HG03060 (cell line): Measurements from ENCODE around the gene PPM1H.
"Not testable (repeated sequence)": the region's sequence is repeated elsewhere in the genome, so short reads cannot be mapped to it uniquely, and the experiment has no call there.

Experiments
- ATAC-seq: cut with Tn5 transposase; IDR thresholded peaks from one replicate; pipeline ENCODE4 v1.9.1; 2021; ENCODE audit warnings: low read depth, moderate number of reproducible peaks; ENCODE audit not compliant: unreplicated experiment

PPM1H gene

GRCh38 chr12:62947364-62947763 is 12.4 kb upstream of the PPM1H start:
- no peak for ATAC-seq

GRCh38 chr12:62943779-62944395 is 8.9 kb upstream of the PPM1H start:
- no peak for ATAC-seq

GRCh38 chr12:62942316-62942715 is 7.4 kb upstream of the PPM1H start:
- not testable (repeated sequence) for ATAC-seq

- peak; percentile 10 for ATAC-seq
Observed at GRCh38 chr12:62934239-62934798, 631 bp downstream of the PPM1H start.

- no peak for ATAC-seq
Observed at GRCh38 chr12:62933602-62934238, 1.2 kb downstream of the PPM1H start.

- ATAC-seq = no peak
Observed at GRCh38 chr12:62933220-62933601, 1.7 kb downstream of the PPM1H start.

- no peak for ATAC-seq
Observed at GRCh38 chr12:62931477-62931876, 3.5 kb downstream of the PPM1H start.

- ATAC-seq = no peak
Observed at GRCh38 chr12:62930546-62931425, 4.2 kb downstream of the PPM1H start.

GRCh38 chr12:62928632-62929031 is 6.3 kb downstream of the PPM1H start:
- no peak for ATAC-seq

- ATAC-seq = no peak
Observed at GRCh38 chr12:62925680-62926079, 9.3 kb downstream of the PPM1H start.

GRCh38 chr12:62924084-62924483 is 10.9 kb downstream of the PPM1H start:
- no peak for ATAC-seq

- ATAC-seq = no peak
Observed at GRCh38 chr12:62922539-62922938, 12.4 kb downstream of the PPM1H start.

GRCh38 chr12:62919838-62920237 is 15.1 kb downstream of the PPM1H start:
- no peak for ATAC-seq

GRCh38 chr12:62917926-62918325 is 17.0 kb downstream of the PPM1H start:
- ATAC-seq = no peak

- ATAC-seq = no peak
Observed at GRCh38 chr12:62916632-62917425, 18.1 kb downstream of the PPM1H start.

- ATAC-seq = no peak
Observed at GRCh38 chr12:62915204-62915529, 19.8 kb downstream of the PPM1H start.

- ATAC-seq = no peak
Observed at GRCh38 chr12:62914443-62915203, 20.3 kb downstream of the PPM1H start.

- ATAC-seq = no peak
Observed at GRCh38 chr12:62913380-62913779, 21.6 kb downstream of the PPM1H start.

- no peak for ATAC-seq
Observed at GRCh38 chr12:62912644-62913043, 22.3 kb downstream of the PPM1H start.

GRCh38 chr12:62911286-62911685 is 23.7 kb downstream of the PPM1H start:
- no peak for ATAC-seq
